Stomach (tissue), 4 donors: ENCODE data around the gene CYFIP1.

Source experiments
- EP300 ChIP-seq: sonication (generic); formaldehyde crosslinking; IDR thresholded peaks from one replicate; pipeline ENCODE4 v1.6.1; 2017; ENCODE audit warnings: antibody characterized with exemption
- POLR2A ChIP-seq, 4 donors: fragments of 450-650 bp; IDR thresholded peaks; one replicate each; pipeline ENCODE4 v1.6.1; 2016; ENCODE audit warnings: antibody characterized with exemption in 4 of 4, control low read depth in 2 of 4, mild to moderate bottlenecking in 1 of 4, moderate library complexity in 1 of 4

DNA sequence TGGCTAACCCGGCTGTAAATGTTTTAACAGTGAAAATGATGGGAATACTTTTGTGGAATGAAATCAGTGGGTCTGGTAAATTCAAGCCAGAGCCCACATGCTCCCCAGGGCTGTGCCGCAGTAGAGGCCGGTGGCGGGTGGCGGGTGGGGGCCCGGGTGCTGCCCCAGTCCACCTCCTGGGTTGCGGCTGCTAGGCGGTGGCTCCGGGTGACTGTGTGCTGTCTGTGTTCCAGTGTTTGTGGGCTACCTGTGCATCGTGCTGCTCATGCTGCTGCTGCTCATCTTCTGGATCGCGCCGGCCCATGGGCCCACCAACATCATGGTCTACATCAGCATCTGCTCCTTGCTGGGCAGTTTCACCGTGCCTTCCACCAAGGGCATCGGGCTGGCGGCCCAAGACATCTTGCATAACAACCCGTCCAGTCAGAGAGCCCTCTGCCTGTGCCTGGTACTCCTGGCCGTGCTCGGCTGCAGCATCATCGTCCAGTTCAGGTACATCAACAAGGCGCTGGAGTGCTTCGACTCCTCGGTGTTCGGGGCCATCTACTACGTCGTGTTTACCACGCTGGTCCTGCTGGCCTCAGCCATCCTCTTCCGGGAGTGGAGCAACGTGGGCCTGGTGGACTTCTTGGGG lies 156.6 kb downstream of the CYFIP1 start:
- TF ChIP-seq POLR2A (IDR thresholded peaks at IDR 0.05) (no peak), EP300 (no peak)
